PC-9 (cell line): ENCODE results near the gene NSMCE4A.

Experiments used
- CTCF ChIP-seq: fragments of 200-600 bp; sonication (generic); conservative IDR thresholded peaks from 2 replicates; pipeline ENCODE4 v1.6.1; 2017; ENCODE audit warnings: mixed run types, antibody characterized with exemption, mild to moderate bottlenecking, moderate library complexity
- EZH2 ChIP-seq: fragments of 200-600 bp; sonication (generic); IDR thresholded peaks from 2 replicates; pipeline ENCODE4 v1.8.0; 2017; ENCODE audit warnings: antibody characterized with exemption, low read depth

- TF ChIP-seq CTCF (no peak), EZH2 (no peak)
Measured at GRCh38 chr10:121926157-121926556, 48.9 kb downstream of the NSMCE4A start.
